NCI-H128 (cell line): ENCODE measurements around the gene SART3.
"Not testable (repeated sequence)": the region's sequence is repeated elsewhere in the genome, so short reads cannot be mapped to it uniquely, and the experiment has no call there.

Experiments
- DNase-seq: peaks from one replicate; lab custom pipeline; 2025; ENCODE audit not compliant: unreplicated experiment; lab: John Stamatoyannopoulos, UW

The SART3 gene

DNA sequence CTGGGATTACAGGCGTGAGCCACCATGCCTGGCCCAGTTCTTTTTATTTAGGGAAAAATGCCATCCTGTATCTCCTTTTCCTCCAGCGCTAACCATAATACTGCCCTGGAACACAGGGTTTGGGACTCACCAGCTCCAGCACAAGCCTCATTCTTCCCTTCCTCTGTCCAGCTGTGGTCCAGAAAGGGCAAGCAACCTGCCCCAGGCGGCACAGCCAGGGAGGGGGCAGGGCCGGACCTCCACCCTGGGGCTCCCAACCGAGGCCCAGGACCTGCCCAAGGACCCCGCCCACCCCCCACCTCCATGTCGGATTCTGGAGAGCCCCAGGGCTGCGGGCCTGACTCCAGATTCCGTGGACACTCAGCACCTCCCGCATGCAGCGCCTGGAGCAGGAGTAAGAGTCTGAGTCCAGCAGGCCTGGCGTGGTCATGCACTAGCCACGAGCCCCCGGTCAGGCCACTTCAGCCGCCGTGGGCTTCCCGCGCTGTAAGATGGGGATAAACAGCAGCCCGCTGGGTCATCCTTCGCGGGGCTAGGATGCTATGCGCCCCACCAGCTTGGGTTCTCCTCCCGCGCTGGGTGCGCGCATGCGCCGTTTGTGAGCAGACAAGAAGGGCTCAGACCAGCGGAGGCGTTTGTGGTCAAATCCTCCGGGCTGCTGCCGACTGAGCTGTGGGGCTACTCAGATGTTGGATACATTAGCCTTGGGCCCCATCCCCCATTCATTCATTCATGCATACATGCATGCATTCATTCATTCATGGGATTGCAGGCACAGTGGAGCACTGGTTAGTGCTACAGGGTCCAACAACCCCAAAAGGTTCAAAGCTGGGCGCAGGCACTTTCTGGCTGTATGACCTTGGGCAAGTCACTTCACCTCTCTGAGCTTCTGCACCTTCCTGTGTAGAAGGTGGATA, 20.6 kb upstream of the SART3 start:
- DNase-seq = no peak

GRCh38 chr12:108580531-108580930, 19.6 kb upstream of the SART3 start:
- DNase-seq = no peak

- DNase-seq = no peak
Measured at GRCh38 chr12:108578813-108579212, 17.8 kb upstream of the SART3 start.

DNA sequence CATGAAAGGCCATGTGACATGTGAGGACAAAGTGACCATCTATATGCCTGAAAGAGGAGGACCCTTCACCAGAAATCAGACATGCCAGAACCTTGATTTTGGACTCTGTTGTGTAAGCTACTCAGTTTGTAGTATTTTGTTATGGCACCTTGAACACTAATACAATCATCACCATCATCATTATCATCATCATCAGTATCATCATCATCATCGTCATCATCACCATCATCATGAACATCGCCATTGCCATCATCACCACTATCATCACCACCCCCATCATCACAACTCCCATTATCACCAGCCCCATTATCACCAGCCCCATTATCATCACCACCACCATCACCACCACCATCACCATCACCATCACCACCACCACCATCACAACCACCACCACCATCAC, 17.3 kb upstream of the SART3 start:
- no peak for DNase-seq

DNA sequence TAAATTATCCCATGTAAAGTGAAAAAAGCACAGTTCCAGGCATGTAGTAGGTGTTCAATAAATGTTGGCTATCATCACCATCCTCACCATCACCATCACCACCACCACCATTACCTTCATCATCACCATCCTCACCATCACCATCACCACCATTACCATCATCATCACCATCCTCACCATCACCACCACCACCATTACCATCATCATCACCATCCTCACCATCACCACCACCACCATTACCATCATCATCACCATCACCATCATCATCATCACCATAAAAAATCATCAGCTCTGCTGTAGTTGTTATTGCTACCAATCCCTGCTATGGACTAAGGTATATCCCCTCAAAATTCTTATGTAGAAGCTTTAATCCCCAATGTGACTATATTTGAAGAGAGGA, 16.5 kb upstream of the SART3 start:
- no peak for DNase-seq

DNA sequence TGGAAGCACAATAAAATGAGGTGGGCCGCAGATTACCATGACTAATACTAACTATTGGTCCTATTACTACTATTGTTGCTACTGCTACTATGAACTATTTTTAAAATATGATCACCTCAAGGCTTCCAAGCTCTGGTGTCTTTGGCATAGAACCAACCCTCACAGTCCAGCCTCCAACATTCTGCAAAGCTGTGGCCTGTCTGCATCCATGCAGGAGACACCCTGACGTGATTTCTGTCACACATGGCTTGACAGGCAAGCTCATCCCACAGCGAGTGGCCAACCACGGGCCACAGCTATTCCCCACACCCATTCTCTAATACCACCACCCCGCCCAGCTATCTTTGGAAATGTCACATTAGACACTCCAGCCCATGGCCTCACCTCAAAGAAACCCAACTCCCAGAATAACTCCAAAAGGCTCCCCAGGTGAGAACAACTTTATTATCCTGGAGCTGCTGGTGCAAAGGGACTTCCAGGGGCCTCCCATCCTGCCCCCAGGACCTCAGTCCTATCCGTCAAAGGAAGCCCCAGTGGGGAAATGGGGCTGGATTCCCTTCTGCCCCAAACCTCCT, 15.8 kb upstream of the SART3 start:
- no peak for DNase-seq

GRCh38 chr12:108575199-108575912, 14.4 kb upstream of the SART3 start:
- no peak for DNase-seq

- DNase-seq = not testable (repeated sequence)
Measured at GRCh38 chr12:108574276-108574675, 13.3 kb upstream of the SART3 start.

DNA sequence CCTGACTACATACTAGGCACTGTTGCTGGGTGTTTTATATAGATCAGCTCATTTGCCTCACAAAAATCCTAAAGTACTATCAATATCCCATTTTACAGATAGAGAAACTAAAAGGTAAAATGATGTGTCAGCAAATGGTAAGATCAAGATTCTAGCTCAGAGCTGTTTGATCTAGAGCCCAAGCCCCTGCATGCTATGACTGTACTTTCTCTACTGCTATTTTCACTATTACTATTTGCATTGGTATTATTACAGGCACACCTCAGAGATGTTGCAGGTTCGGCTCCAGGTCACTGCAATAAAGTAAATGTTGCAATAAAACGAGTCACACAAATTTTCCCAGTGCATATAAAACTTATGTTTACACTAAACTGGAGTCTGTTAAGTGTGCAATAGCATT, 12.3 kb upstream of the SART3 start:
- no peak for DNase-seq

DNA sequence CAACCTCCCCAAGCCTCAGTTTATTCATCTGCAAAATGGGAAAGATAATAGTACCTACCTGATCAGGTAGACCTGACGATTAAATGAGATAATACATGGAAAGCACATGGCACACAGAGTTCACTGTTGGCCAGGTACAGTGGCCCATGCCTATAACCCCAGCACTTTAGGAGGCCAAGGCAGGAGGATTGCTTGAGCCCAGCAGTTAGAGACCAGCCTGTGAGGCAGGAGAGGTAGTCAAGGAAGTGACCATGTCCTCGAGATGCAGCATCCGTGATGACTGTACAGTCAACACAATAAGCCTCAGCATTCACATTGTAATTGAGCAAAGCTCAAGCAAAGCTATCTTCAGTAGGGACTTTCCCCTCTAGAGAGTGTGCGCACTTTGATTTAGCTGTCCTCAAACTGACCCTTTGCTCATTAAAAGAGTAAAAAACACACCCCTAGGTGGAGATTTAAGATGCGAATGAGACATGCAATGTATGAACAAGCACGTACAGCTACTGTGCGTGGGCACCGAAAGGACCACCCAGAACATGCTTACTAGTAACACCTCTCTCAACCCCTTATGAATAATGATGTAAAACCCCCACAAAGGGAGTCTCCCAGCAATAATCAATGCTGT, 11.3 kb upstream of the SART3 start:
- DNase-seq = no peak

GRCh38 chr12:108571609-108572165, 10.7 kb upstream of the SART3 start:
- no peak for DNase-seq

- no peak for DNase-seq
Measured at GRCh38 chr12:108570743-108571608, 10.0 kb upstream of the SART3 start.

DNA sequence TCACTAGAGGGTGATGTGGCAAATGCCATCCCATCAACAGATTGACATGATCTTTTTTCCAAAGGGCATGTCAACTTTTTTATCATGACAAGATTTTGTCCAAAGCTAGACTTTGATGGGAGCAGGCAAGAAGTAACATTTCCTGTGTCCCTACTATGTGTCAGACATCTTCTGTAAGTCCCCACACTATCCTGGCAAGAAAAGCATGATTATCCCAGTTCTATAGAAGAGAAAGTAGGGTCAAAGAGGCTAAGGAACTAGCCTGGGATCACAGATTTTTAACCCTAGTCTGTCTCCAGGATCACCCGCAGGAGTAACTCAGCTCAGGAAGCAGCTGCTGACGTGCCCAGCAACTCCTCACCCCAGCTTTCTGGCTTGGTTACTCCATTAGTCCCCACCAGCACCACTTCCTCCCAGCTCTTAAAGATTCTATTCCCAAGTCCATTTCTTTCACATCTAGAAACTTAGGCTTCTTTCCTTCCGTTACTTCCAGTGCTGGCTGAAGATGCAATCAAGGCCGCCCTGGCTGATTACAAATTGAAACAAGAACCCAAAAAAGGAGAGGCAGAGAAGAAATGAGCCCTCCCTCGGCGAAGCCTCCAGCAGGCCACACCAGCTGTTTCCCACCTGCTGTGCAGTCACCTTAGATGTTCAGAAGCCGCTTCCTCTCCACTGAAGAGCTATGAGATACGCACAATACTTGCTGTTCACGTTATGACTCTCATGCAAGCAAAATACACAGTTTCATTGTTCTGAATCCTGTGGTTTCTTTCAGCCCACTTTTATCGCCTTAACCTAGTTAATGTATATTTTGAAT, 7.6 kb upstream of the SART3 start:
- no peak for DNase-seq

GRCh38 chr12:108567406-108568337, 6.7 kb upstream of the SART3 start:
- DNase-seq = no peak

DNA sequence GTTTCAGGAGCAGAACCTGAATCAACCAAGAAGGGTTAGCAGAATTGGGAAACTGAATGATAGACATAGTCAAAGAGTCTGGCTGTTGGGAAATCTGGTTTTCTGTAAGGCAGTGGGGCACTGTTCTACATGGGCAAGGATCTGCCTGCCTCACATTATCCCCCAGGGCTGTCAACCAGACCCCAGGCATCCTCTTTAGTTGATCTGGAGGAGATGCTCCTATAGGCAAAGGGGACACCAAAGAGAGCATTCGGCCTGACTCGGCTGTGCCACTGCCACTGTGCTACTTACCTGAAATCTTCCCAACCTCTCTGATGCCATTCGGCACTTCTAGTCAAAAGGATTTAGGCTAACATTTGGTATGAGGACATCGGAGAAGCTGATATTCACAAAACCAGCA, 5.5 kb upstream of the SART3 start:
- DNase-seq = no peak

GRCh38 chr12:108565976-108566375, 5.0 kb upstream of the SART3 start:
- DNase-seq = peak; percentile 70

GRCh38 chr12:108565146-108565545, 4.2 kb upstream of the SART3 start:
- DNase-seq = no peak

DNA sequence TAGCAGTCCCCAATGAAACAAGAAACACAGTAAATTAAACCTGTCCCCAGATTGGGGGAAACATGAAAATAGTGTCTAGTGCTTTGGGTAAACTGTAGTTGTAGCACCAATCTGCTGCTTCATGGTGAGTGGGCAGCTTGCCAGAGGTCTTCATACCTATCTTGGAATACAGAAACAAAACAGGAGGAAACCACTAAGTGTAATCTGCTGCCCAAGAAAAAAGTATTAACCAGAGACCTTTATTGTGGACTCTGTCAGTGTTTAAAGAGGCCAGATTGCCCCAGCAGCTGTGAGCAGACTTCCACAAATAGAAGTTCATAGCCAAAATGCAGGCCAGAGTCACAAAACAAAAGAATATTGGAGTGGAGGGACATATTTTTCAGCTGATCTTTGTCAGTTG, 3.8 kb upstream of the SART3 start:
- DNase-seq = no peak
